Measurements from ENCODE around the gene AMBP. TPM values are rescaled to one million over a fixed set of nuclear protein-coding genes. Genes with fewer than 3 reads are reported as not detected.

The AMBP gene
- total RNA-seq, 1 experiment from 2014 or later: not detected

DNA sequence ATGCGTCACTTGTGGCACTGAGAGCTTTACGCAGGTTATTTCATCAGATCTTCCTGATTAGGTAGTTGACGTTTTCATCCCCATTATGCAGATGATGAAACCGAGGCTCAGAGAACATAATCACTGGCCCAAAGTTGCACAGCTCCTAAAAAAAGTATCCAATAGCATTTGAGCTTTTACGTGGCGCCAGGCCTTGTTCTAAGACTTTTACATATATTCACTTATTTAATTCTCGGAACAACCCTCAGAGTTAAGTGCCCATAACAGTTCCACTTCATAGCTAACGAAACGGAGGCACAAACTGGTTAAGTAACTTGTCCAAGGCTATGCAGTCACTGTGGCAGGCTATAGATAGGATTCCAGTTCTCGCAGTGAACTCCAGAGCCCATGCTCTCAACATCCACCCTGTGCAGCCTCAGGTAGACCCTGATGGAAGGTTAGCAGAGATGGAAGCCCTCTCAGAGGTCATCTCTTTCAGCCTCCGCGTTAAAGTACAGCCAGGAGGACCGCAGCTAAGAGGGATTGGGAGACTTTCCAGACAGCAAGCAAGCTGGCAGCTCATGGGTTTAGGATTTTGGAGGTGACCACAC lies 39.3 kb downstream of the AMBP start:
- Mint-ChIP-seq H3K27ac (ENCODE audit: low read depth, unreplicated experiment) (no peak overlapping the region), H3K4me3 (ENCODE audit: unreplicated experiment) (no peak overlapping the region), H3K27me3 (ENCODE audit: insufficient read depth, unreplicated experiment) (no peaks in the 10 kb centered on the region), H3K4me1 (ENCODE audit: insufficient read depth, unreplicated experiment) (no peaks in the 10 kb centered on the region), H3K36me3 (ENCODE audit: insufficient read depth, unreplicated experiment) (no peaks in the 10 kb centered on the region), H3K9me3 (ENCODE audit: unreplicated experiment) (no peaks in the 10 kb centered on the region)
- TF ChIP-seq, protein P1, sequence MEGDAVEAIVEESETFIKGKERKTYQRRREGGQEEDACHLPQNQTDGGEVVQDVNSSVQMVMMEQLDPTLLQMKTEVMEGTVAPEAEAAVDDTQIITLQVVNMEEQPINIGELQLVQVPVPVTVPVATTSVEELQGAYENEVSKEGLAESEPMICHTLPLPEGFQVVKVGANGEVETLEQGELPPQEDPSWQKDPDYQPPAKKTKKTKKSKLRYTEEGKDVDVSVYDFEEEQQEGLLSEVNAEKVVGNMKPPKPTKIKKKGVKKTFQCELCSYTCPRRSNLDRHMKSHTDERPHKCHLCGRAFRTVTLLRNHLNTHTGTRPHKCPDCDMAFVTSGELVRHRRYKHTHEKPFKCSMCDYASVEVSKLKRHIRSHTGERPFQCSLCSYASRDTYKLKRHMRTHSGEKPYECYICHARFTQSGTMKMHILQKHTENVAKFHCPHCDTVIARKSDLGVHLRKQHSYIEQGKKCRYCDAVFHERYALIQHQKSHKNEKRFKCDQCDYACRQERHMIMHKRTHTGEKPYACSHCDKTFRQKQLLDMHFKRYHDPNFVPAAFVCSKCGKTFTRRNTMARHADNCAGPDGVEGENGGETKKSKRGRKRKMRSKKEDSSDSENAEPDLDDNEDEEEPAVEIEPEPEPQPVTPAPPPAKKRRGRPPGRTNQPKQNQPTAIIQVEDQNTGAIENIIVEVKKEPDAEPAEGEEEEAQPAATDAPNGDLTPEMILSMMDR (IDR thresholded peaks at IDR 0.05; ENCODE audit: unreplicated experiment): no peak
- POLR2A ChIA-PET: no interaction called here
- DNase-seq (ENCODE audit: unreplicated experiment): no peak
- no TSS peak for BruUV-seq (replicated peaks)
- intact Hi-C loops (cut with micrococcal nuclease): no loop called here
- CTCF ChIA-PET: interaction anchor here (0.6 to 2.2 kb wide), 4 partner anchors 40 to 44 kb away, joined by 3 to 10 read pairs (median 3); no protein-coding TSS in a partner anchor

DNA sequence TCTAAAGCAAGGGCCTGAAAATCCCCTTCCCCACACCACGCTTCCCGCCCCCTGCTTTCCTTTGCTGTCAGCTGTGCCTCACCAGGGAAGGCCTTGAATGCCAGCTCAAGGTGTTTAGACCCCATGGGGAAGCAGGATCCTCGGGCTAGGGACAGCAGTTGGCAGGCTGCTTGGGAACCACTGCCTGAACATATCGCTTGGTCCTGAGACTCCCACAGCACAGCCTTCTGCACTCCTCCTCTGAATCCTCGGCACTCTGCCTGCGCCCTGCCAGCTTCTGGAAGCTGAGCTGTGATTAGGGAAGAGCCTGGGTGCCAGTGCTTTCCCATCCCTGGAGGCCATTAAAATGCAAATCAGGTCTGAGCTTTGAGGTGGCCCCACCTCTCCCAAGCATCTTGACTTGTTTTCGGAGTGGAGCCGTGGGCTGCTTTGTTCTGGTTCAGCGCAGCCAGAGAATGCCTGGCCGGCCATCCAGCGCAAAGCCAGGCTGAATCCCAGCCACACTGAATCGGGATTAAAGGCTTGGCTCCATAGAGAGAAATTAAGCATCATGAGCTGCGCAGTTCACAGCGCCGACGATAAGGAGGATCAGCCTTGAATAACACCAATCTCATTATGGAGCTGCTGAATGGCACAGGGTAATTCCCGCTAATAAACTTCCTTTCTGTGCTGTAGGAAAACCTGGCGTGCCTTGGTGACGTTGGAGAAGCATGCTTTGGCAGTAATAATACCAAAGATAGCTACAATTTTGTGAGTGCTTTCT lies 40.0 kb downstream of the AMBP start:
- no peak for DNase-seq (ENCODE audit: unreplicated experiment)
- H3K27ac Mint-ChIP-seq (ENCODE audit: low read depth, unreplicated experiment): no peak overlapping the region
- no peaks in the 10 kb centered on the region for H3K4me1 Mint-ChIP-seq (ENCODE audit: insufficient read depth, unreplicated experiment)
- BruUV-seq (replicated peaks): no TSS peak
- POLR2A ChIA-PET: no interaction called here
- no peak overlapping the region for H3K4me3 Mint-ChIP-seq (ENCODE audit: unreplicated experiment)
- TF ChIP-seq, protein P1 (IDR thresholded peaks at IDR 0.05; ENCODE audit: unreplicated experiment): no peak
- H3K27me3 Mint-ChIP-seq (ENCODE audit: insufficient read depth, unreplicated experiment): no peaks in the 10 kb centered on the region
- intact Hi-C loops (cut with micrococcal nuclease): no loop called here
- H3K36me3 Mint-ChIP-seq (ENCODE audit: insufficient read depth, unreplicated experiment): peaks cover under 1% of the 10 kb centered on the region
- no peaks in the 10 kb centered on the region for H3K9me3 Mint-ChIP-seq (ENCODE audit: unreplicated experiment)
- CTCF ChIA-PET: interaction anchor here (0.7 to 2.2 kb wide), 3 partner anchors 45 to 231 kb away, joined by 3 to 10 read pairs (median 3); no protein-coding TSS in a partner anchor

DNA sequence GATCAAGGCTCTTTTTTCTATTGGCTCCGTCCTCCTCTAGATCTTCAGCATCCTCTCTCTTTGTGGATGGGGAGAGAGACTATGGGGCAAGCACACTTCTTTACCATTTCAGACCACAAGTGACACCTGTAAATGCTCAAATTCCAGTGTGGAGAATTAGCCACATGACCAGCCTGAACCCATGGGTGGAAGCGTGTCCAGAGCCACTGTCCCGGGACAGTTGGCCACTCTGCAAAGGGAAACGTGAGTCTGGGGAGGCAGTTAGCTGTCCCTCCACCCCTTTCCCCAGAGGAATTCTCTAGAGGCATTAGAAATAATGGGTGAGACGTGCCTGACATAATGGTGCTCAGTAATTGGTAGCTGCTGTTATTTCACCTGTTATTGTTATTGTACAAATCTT lies 40.9 kb downstream of the AMBP start:
- CTCF ChIA-PET: interaction anchor here (0.6 to 2.2 kb wide), 4 partner anchors 34 to 230 kb away, joined by 3 to 10 read pairs (median 3); no protein-coding TSS in a partner anchor
- BruUV-seq (replicated peaks): no TSS peak
- H3K27me3 Mint-ChIP-seq (ENCODE audit: insufficient read depth, unreplicated experiment): no peaks in the 10 kb centered on the region
- H3K9me3 Mint-ChIP-seq (ENCODE audit: unreplicated experiment): no peaks in the 10 kb centered on the region
- no peak for DNase-seq (ENCODE audit: unreplicated experiment)
- intact Hi-C loops (cut with micrococcal nuclease): no loop called here
- H3K36me3 Mint-ChIP-seq (ENCODE audit: insufficient read depth, unreplicated experiment): peaks cover 8% of the 10 kb centered on the region
- H3K4me1 Mint-ChIP-seq (ENCODE audit: insufficient read depth, unreplicated experiment): no peaks in the 10 kb centered on the region
- no peak overlapping the region for H3K27ac Mint-ChIP-seq (ENCODE audit: low read depth, unreplicated experiment)
- TF ChIP-seq, protein P1 (IDR thresholded peaks at IDR 0.05; ENCODE audit: unreplicated experiment): no peak
- H3K4me3 Mint-ChIP-seq (ENCODE audit: unreplicated experiment): no peak overlapping the region
- POLR2A ChIA-PET: no interaction called here
